Lower leg skin (tissue), 3 donors: Measurements from ENCODE around the gene NKAIN2.

ENCODE experiments used
- CTCF ChIP-seq, 3 donors: fragments of 450-650 bp; IDR thresholded peaks; one replicate each; pipeline ENCODE4 v1.5.1; 2016; ENCODE audit warnings: antibody characterized with exemption in 3 of 3, mild to moderate bottlenecking in 3 of 3, moderate library complexity in 2 of 3
- POLR2A ChIP-seq, 2 donors: fragments of 450-650 bp; IDR thresholded peaks; one replicate each; pipeline ENCODE4 v1.6.1; 2016 to 2017; ENCODE audit warnings: antibody characterized with exemption in 2 of 2, mild to moderate bottlenecking in 1 of 2, moderate library complexity in 1 of 2

- TF ChIP-seq CTCF (IDR thresholded peaks at IDR 0.05) (no peak), POLR2A (IDR thresholded peaks at IDR 0.05) (no peak)
These were observed 520.6 kb downstream of the NKAIN2 start for GRCh38 chr6:124324237-124324636.
